ENCODE data around the gene PLPPR3.

DNA sequence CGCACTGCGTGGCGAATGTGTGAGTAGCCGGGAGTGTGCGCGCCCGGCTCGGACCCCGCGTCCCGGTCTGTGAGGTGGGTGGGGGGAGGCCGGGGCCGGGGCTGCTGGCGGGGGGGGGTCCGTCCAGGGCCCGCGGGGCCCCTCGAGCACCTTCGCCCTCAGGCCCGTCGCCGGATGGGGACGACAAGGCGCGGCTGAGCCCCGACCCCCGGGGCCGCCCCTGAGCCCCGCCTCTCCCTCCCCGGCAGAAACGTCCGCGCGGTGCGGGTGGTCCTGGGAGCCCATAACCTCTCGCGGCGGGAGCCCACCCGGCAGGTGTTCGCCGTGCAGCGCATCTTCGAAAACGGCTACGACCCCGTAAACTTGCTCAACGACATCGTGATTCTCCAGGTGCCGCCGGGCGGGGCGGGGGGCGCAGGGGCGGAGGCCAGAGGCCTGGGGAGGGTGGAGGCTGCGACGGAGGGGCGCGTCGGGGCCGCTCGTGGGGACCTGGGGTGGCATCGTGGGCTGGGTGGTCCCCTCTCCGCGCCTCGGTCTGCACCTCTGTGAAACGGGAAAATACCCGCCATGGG lies 31.3 kb upstream of the PLPPR3 start:
- TF ChIP-seq, protein P1, sequence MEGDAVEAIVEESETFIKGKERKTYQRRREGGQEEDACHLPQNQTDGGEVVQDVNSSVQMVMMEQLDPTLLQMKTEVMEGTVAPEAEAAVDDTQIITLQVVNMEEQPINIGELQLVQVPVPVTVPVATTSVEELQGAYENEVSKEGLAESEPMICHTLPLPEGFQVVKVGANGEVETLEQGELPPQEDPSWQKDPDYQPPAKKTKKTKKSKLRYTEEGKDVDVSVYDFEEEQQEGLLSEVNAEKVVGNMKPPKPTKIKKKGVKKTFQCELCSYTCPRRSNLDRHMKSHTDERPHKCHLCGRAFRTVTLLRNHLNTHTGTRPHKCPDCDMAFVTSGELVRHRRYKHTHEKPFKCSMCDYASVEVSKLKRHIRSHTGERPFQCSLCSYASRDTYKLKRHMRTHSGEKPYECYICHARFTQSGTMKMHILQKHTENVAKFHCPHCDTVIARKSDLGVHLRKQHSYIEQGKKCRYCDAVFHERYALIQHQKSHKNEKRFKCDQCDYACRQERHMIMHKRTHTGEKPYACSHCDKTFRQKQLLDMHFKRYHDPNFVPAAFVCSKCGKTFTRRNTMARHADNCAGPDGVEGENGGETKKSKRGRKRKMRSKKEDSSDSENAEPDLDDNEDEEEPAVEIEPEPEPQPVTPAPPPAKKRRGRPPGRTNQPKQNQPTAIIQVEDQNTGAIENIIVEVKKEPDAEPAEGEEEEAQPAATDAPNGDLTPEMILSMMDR (IDR thresholded peaks at IDR 0.05), result no peak
- TF ChIP-seq ZFX (IDR thresholded peaks at IDR 0.05; ENCODE audit: borderline replicate concordance), result no peak

Data from 22Rv1 (cell line).